HEK293T (cell line): Measurements from ENCODE around the gene PRSS3.

ENCODE experiments used
- CTCF ChIA-PET: fragments of 350-600 bp; formaldehyde crosslinking; extraction: SDS; loops from one replicate; lab custom pipeline; 2021; ENCODE audit warnings: antibody characterized with exemption, inconsistent platforms; lab: Yijun Ruan, JAX
- POLR2A ChIA-PET: fragments of 350-600 bp; formaldehyde crosslinking; extraction: SDS; loops from one replicate; lab custom pipeline; 2020; ENCODE audit warnings: antibody characterized with exemption, inconsistent platforms; lab: Yijun Ruan, JAX
- DNase-seq: peaks from one replicate; pipeline ENCODE4 v3.0.0; 2012; ENCODE audit warnings: mixed read lengths; ENCODE audit errors: extremely low spot score
- ARNT ChIP-seq: fragments of 450-650 bp; IDR thresholded peaks from 2 replicates; pipeline ENCODE4 v1.6.1; 2017; ENCODE audit warnings: mild to moderate bottlenecking
- BHLHE40 ChIP-seq: fragments of 450-650 bp; IDR thresholded peaks from 2 replicates; pipeline ENCODE4 v1.6.1; 2016; ENCODE audit warnings: mild to moderate bottlenecking, moderate library complexity, borderline replicate concordance
- CTBP1 ChIP-seq: fragments of 450-650 bp; IDR thresholded peaks from 2 replicates; pipeline ENCODE4 v1.6.1; 2016; ENCODE audit warnings: borderline replicate concordance
- ELF4 ChIP-seq: fragments of 450-650 bp; IDR thresholded peaks from 2 replicates; pipeline ENCODE4 v1.6.1; 2017; ENCODE audit warnings: antibody characterized with exemption
- FOXA1 ChIP-seq: fragments of 450-650 bp; IDR thresholded peaks from 2 replicates; pipeline ENCODE4 v1.6.1; 2016; ENCODE audit warnings: mild to moderate bottlenecking
- FOXK2 ChIP-seq: fragments of 450-650 bp; IDR thresholded peaks from 2 replicates; pipeline ENCODE4 v1.6.1; 2016; ENCODE audit warnings: mild to moderate bottlenecking
- FOXM1 ChIP-seq: fragments of 450-650 bp; IDR thresholded peaks from 2 replicates; pipeline ENCODE4 v1.6.1; 2017; ENCODE audit warnings: mild to moderate bottlenecking, borderline replicate concordance
- HDGF ChIP-seq: fragments of 450-650 bp; IDR thresholded peaks from 2 replicates; pipeline ENCODE4 v1.6.1; 2017; ENCODE audit warnings: antibody characterized with exemption, borderline replicate concordance
- L3MBTL2 ChIP-seq: fragments of 450-650 bp; conservative IDR thresholded peaks from 2 replicates; pipeline ENCODE4 v1.6.1; 2016; ENCODE audit warnings: mild to moderate bottlenecking
- LEF1 ChIP-seq: fragments of 450-650 bp; IDR thresholded peaks from 2 replicates; pipeline ENCODE4 v1.6.1; 2017; ENCODE audit warnings: mild to moderate bottlenecking, borderline replicate concordance
- NFRKB ChIP-seq: fragments of 450-650 bp; IDR thresholded peaks from 2 replicates; pipeline ENCODE4 v1.6.1; 2016; ENCODE audit warnings: mild to moderate bottlenecking, moderate library complexity
- PKNOX1 ChIP-seq: fragments of 450-650 bp; IDR thresholded peaks from 2 replicates; pipeline ENCODE4 v1.6.1; 2016
- SP1 ChIP-seq: fragments of 450-650 bp; IDR thresholded peaks from 2 replicates; pipeline ENCODE4 v1.6.1; 2017
- SUZ12 ChIP-seq: fragments of 450-650 bp; IDR thresholded peaks from 2 replicates; pipeline ENCODE4 v1.6.1; 2016; ENCODE audit warnings: mild to moderate bottlenecking
- TARDBP ChIP-seq: fragments of 450-650 bp; IDR thresholded peaks from 2 replicates; pipeline ENCODE4 v1.6.1; 2016
- ZNF384 ChIP-seq: fragments of 450-650 bp; IDR thresholded peaks from 2 replicates; pipeline ENCODE4 v1.6.1; 2016

PRSS3 gene

GRCh38 chr9:33776578-33776977 lies 18.8 kb upstream of the PRSS3 start:
- no peak for DNase-seq
- ChIA-PET CTCF (interaction anchor here (1.1 kb wide), 1 partner anchor 39 kb away, joined by 3 read pairs; no protein-coding TSS in a partner anchor), POLR2A (no interaction called here)
- no peak for TF ChIP-seq SUZ12
- TF ChIP-seq FOXM1, result no peak
- TF ChIP-seq CTBP1, result no peak
- TF ChIP-seq ELF4, result no peak
- TF ChIP-seq HDGF, result no peak
- TF ChIP-seq ZNF384, result no peak
- TF ChIP-seq L3MBTL2, result no peak
- TF ChIP-seq FOXK2, result no peak
- no peak for TF ChIP-seq BHLHE40
- no peak for TF ChIP-seq TARDBP
- TF ChIP-seq PKNOX1, result no peak
- no peak for TF ChIP-seq NFRKB
- TF ChIP-seq LEF1, result no peak
- TF ChIP-seq ARNT, result no peak
- no peak for TF ChIP-seq FOXA1
- no peak for TF ChIP-seq SP1

- ChIA-PET CTCF (interaction anchor here (0.6 to 1.5 kb wide), 7 partner anchors 8 to 154 kb away, joined by 3 to 8 read pairs (median 3); no protein-coding TSS in a partner anchor), POLR2A (interaction anchor here (1.4 kb wide), 1 partner anchor 41 kb away, joined by 3 read pairs; no protein-coding TSS in a partner anchor)
- DNase-seq, result peak; percentile 66
- TF ChIP-seq SP1, result no peak
- no peak for TF ChIP-seq BHLHE40
- TF ChIP-seq ARNT, result no peak
- TF ChIP-seq FOXA1, result no peak
- TF ChIP-seq NFRKB, result no peak
Observed at GRCh38 chr9:33778700-33779351, 16.5 kb upstream of the PRSS3 start.

GRCh38 chr9:33780276-33780675 lies 15.1 kb upstream of the PRSS3 start:
- ChIA-PET CTCF (no interaction called here), POLR2A (no interaction called here)
- peak; percentile 41; the same call in 1 of the 2 replicates for TF ChIP-seq PKNOX1
- TF ChIP-seq SP1, result no peak
- DNase-seq, result no peak

- ChIA-PET CTCF (no interaction called here), POLR2A (no interaction called here)
- DNase-seq, result no peak
- TF ChIP-seq ELF4 (no peak), HDGF (no peak), TARDBP (no peak), FOXA1 (no peak), L3MBTL2 (no peak), FOXM1 (no peak), SUZ12 (no peak), NFRKB (no peak), CTBP1 (no peak), PKNOX1 (no peak), ARNT (no peak), BHLHE40 (no peak)
Observed at GRCh38 chr9:33781736-33782135, 13.6 kb upstream of the PRSS3 start.

- TF ChIP-seq L3MBTL2 (no peak), TARDBP (no peak), FOXK2 (no peak), NFRKB (no peak), SUZ12 (no peak)
- DNase-seq, result no peak
- POLR2A ChIA-PET, result no interaction called here
- CTCF ChIA-PET, result no interaction called here
Observed at GRCh38 chr9:33782395-33783152, 12.8 kb upstream of the PRSS3 start.

- peak; percentile 33 for DNase-seq
Observed at GRCh38 chr9:33785914-33786313, 9.4 kb upstream of the PRSS3 start.

GRCh38 chr9:33786681-33787080 lies 8.7 kb upstream of the PRSS3 start:
- CTCF ChIA-PET, result interaction anchor here (1.0 kb wide), 1 partner anchor 8 kb away, joined by 3 read pairs; no protein-coding TSS in a partner anchor
- no peak for DNase-seq
- TF ChIP-seq L3MBTL2 (no peak), FOXM1 (no peak), ARNT (no peak), FOXA1 (no peak), SUZ12 (no peak), BHLHE40 (no peak), PKNOX1 (no peak), LEF1 (no peak), NFRKB (no peak)
- POLR2A ChIA-PET, result no interaction called here

More at GRCh38 chr9:33785914-33786313, 9.4 kb upstream of the PRSS3 start:
- POLR2A ChIA-PET, result no interaction called here
- CTCF ChIA-PET, result no interaction called here
- no peak for TF ChIP-seq ELF4
- TF ChIP-seq L3MBTL2, result peak; percentile 23; the same call in 1 of the 2 replicates
